ENCODE results near the gene TAP1. TPM values are rescaled to one million over a fixed set of nuclear protein-coding genes. Genes with fewer than 3 reads are reported as not detected.
A peak's percentile ranks its signal among the peaks of the same experiment; 100 is the strongest.

Gene TAP1
- total and polyA plus RNA-seq, 10 of the 15 experiments (the other 5 are each of a cell fraction or from before 2014, with no cell fraction given): 33.4 to 249 (median 169) TPM

DNA sequence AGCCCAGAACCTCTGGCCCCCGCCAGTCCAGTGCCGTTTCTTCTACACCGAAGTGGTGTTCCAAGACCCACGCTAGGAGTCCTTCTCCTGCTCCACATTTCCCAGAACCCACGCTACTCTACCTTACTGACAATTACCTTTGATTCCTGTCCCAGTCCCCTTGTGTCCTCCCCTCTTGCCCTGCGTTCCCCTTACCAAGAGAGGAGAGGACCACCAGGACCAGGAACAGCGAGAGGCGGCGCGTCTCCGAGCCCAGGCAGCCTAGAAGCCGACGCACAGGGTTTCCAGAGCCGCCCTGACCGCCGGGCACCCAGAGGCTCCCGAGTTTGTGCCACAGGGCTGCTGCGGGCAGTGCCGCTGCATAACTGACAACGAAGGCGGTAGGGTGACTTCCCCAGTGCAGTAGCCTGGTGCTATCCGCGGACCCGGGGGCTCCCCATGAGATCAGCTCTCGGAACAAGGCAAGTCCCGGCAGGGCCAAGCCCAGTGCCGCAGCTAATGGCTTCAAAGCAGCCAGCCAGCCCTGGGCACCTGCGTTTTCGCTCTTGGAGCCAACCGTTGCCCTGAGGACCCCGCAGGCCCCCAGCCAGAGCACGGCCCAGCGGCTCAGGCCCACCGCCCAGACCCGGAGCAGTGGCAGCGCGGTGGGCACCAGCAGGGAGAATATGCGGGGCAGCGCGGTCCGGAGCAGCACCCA is 512 bp downstream of the TAP1 start (continued):
- TF ChIP-seq SREBF1 (IDR thresholded peaks at IDR 0.05; ENCODE audit: low read length) (no peak), TBL1XR1 (IDR thresholded peaks at IDR 0.05; ENCODE audit: low read depth, low read length) (no peak), SUPT20H (IDR thresholded peaks at IDR 0.05; ENCODE audit: borderline replicate concordance, control insufficient read depth, low read depth, low read length) (no peak), POLR2AphosphoS5 (IDR thresholded peaks at IDR 0.05; ENCODE audit: low read length) (no peak; the same call in 1 of the 2 replicates), ZBTB40 (IDR thresholded peaks at IDR 0.05; ENCODE audit: borderline replicate concordance) (no peak), ESRRA (IDR thresholded peaks at IDR 0.05; ENCODE audit: low read length) (no peak), ZNF274 (IDR thresholded peaks at IDR 0.05; ENCODE audit: insufficient read depth, insufficient read length) (no peak), LARP7 (IDR thresholded peaks at IDR 0.05) (peak; percentile 73), ZNF207 (IDR thresholded peaks at IDR 0.05; ENCODE audit: borderline replicate concordance) (0 out of 2 replicates have a peak, but pooled peaks have one; percentile 12), ZBTB4 (CRISPR knock-in tag; IDR thresholded peaks at IDR 0.05) (no peak), REST (IDR thresholded peaks at IDR 0.05; ENCODE audit: low read depth, low read length) (0 out of 2 replicates have a peak, but pooled peaks have one; percentile 20), RAD21 (IDR thresholded peaks at IDR 0.05; ENCODE audit: insufficient read depth, low read depth, low read length) (no peak), E2F8 (IDR thresholded peaks at IDR 0.05; ENCODE audit: low read depth, partially characterized antibody) (no peak), SMARCA5 (IDR thresholded peaks at IDR 0.05) (0 out of 2 replicates have a peak, but pooled peaks have one; percentile 39), HDGF (IDR thresholded peaks at IDR 0.05) (peak; percentile 12; the same call in 1 of the 2 replicates), DPF2 (IDR thresholded peaks at IDR 0.05) (peak; percentile 66; the same call in 1 of the 2 replicates)
